Hepatocyte (in vitro differentiated cells): ENCODE measurements around the gene KLHDC8A. TPM values are rescaled to one million over a fixed set of nuclear protein-coding genes. Genes with fewer than 3 reads are reported as not detected.

Source experiments
- DNase-seq: peaks from one replicate; pipeline ENCODE4 v3.0.0-alpha.2; 2016; ENCODE audit warnings: low spot score
- H2AFZ ChIP-seq: fragments of 200-600 bp; sonication (generic); 2 replicates; pipeline ENCODE4 v1.6.0; 2016; ENCODE audit warnings: antibody characterized with exemption, mild to moderate bottlenecking
- H3K27ac ChIP-seq: fragments of 200-600 bp; sonication (generic); 2 replicates; pipeline ENCODE4 v1.5.1; 2016; ENCODE audit warnings: mild to moderate bottlenecking
- H3K27me3 ChIP-seq: fragments of 200-600 bp; sonication (generic); 2 replicates; pipeline ENCODE4 v1.6.1; 2016
- H3K36me3 ChIP-seq: fragments of 200-600 bp; sonication (generic); replicated peaks from 2 replicates; pipeline ENCODE4 v1.5.1; 2016; ENCODE audit warnings: low read depth; ENCODE audit not compliant: insufficient read depth
- H3K4me1 ChIP-seq: fragments of 200-600 bp; sonication (generic); 2 replicates; pipeline ENCODE4 v1.5.1; 2016; ENCODE audit warnings: mild to moderate bottlenecking, moderate library complexity; ENCODE audit not compliant: insufficient read depth
- H3K4me2 ChIP-seq: fragments of 200-600 bp; sonication (generic); 2 replicates; pipeline ENCODE4 v1.6.0; 2016
- H3K4me3 ChIP-seq: fragments of 200-600 bp; sonication (generic); 2 replicates; pipeline ENCODE4 v1.5.1; 2016; ENCODE audit warnings: mild to moderate bottlenecking
- H3K79me2 ChIP-seq: fragments of 200-600 bp; sonication (generic); 2 replicates; pipeline ENCODE4 v1.6.0; 2017; ENCODE audit warnings: mild to moderate bottlenecking
- H3K9me2 ChIP-seq: fragments of 200-600 bp; sonication (generic); replicated peaks from 2 replicates; pipeline ENCODE4 v1.6.0; 2017; ENCODE audit warnings: mild to moderate bottlenecking; ENCODE audit not compliant: insufficient read depth
- H3K9me3 ChIP-seq: fragments of 200-600 bp; sonication (generic); 2 replicates; pipeline ENCODE4 v1.5.1; 2016; ENCODE audit warnings: low read depth, mild to moderate bottlenecking
- H4K20me1 ChIP-seq: fragments of 200-600 bp; sonication (generic); 2 replicates; pipeline ENCODE4 v1.6.0; 2016; ENCODE audit warnings: mild to moderate bottlenecking; ENCODE audit not compliant: insufficient read depth, poor library complexity, severe bottlenecking
- EZH2 ChIP-seq: fragments of 200-600 bp; sonication (generic); IDR thresholded peaks from 2 replicates; pipeline ENCODE4 v1.6.1; 2016; ENCODE audit warnings: antibody characterized with exemption, mild to moderate bottlenecking, borderline replicate concordance
- EZH2phosphoT487 ChIP-seq: fragments of 200-600 bp; sonication (generic); IDR thresholded peaks from one replicate; pipeline ENCODE4 v1.6.1; 2018; ENCODE audit warnings: antibody characterized with exemption, mild to moderate bottlenecking, low read depth, moderate library complexity; ENCODE audit not compliant: unreplicated experiment, severe bottlenecking
- WGBS: methylation state at CpG from one replicate; pipeline ENCODE4 v1.1.6; 2016; ENCODE audit warnings: low lambda C conversion rate; ENCODE audit errors: missing lambda C conversion rate; 5-methylcytosine and 5-hydroxymethylcytosine counted together
- polyA plus RNA-seq: library from polyadenylated mRNA; unstranded; fragments of >200 nt; fragmentation: Nextera tagmentation; extraction: Ambion mirVana; gene quantifications from 2 replicates; pipeline ENCODE4 v1.2.1, GENCODE V29; 2016
- total RNA-seq: library from RNA; depleted of rRNA; stranded (reverse); fragments of >200 nt; gene quantifications from 2 replicates; pipeline ENCODE4 v1.2.3, GENCODE V29; 2014
- TF ChIP-seq, protein P1 (sequence below): fragments of 200-600 bp; sonication (generic); IDR thresholded peaks from 2 replicates; pipeline ENCODE4 v1.5.1; 2016; ENCODE audit warnings: antibody characterized with exemption, mild to moderate bottlenecking; ENCODE audit not compliant: poor library complexity

KLHDC8A gene
- total and polyA plus RNA-seq, 2 experiments from 2014 or later = 0.40 to 1.6 TPM

DNA sequence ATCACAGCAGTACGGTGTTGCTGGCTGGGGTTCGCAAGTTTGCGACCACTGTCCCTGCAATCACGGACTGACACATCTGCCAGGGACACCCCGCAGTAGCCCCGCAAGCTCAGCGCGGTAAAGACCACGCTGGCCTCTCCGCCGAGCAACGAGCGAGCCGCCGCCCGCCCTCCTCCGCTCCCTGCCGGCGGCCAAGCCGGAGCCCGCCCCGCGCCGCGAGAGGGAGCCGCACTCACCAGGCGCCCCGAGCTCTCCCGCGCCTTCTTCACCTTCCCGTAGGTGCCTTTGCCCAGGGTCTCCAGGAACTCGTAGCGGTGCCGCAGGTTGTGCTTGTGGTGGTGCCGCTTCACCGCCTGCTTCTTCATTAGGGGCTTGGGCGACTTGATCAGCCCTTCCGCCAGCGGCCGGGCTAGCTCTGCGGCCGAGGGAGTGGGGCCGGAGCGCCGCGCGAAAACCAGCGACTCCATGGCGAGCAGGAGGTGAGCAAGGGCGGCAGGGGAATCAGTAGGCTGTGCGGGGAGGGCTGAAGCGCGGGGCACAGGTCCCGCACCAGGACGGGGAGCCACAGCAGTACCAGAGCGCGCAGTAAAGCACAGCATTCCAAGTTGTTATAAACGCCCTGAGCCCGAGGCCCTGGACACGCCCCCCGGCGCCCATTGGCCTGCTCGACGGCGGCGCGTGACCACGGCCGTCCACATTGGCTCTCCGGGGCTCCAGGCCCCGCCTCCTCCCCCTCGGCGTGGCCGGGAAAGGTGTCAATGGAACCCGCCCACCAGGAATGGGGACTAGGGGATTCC is 35.4 kb downstream of the KLHDC8A start, which contains the start of gene NUAK2:
Gene NUAK2, minus strand, starts transcription at position 584 of the 797 bp plus-strand sequence. Its CDS starts 117 bp downstream, at position 467.
- TF ChIP-seq, protein P1, sequence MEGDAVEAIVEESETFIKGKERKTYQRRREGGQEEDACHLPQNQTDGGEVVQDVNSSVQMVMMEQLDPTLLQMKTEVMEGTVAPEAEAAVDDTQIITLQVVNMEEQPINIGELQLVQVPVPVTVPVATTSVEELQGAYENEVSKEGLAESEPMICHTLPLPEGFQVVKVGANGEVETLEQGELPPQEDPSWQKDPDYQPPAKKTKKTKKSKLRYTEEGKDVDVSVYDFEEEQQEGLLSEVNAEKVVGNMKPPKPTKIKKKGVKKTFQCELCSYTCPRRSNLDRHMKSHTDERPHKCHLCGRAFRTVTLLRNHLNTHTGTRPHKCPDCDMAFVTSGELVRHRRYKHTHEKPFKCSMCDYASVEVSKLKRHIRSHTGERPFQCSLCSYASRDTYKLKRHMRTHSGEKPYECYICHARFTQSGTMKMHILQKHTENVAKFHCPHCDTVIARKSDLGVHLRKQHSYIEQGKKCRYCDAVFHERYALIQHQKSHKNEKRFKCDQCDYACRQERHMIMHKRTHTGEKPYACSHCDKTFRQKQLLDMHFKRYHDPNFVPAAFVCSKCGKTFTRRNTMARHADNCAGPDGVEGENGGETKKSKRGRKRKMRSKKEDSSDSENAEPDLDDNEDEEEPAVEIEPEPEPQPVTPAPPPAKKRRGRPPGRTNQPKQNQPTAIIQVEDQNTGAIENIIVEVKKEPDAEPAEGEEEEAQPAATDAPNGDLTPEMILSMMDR = peak; percentile 37
- no peak for TF ChIP-seq EZH2
- peaks cover 37% of the 10 kb centered on the region for H3K79me2 ChIP-seq

DNA sequence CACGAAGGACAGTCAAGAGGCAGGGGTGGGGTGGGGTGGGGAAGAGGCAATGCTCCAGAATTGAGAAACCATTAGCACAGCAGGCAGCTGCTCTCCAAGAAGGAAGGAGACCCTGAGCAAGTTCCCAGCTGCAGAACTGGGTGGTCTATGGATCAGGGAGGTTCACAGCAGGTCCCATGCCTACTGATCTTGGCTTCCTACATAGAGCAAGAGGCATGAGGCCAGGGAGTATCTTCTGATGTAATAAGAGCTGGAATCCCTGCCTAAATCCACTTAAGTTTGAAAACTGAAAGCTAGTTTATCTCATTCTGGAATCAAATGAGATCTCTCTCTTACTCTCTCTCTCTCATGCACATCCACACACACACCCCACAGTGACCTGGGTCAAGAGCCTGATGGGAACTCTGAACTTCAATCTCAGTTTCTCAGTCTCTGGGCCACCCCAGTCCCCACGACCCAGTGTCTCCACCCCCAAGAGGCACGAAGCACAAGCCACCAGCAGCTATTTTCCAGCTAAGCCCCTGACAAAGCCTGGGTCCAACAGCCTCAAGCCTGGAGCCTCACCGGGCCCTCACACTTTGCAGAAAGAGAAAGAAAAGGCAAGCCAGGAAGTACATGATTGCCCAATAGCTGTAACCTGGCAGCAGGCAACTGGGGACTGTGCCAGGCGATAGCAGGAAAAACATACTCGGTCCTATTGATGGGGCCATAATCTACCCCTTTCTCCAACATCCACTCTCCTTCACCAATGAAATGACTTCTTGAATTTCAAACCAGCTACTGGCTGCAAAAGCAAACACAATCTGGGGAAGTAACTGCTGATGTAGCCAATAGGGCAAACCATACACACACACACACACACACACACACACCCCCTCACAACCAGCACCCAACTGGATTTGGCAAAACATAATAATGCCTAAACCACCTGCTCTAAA is 37.4 kb downstream of the KLHDC8A start:
- Histone ChIP-seq H3K27me3 (no peaks in the 10 kb centered on the region), H3K79me2 (peaks cover 57% of the 10 kb centered on the region), H3K9me2 (no peaks in the 10 kb centered on the region), H3K36me3 (no peaks in the 10 kb centered on the region), H4K20me1 (no peaks in the 10 kb centered on the region), H3K4me3 (peak overlapping the region; percentile 14), H3K9me3 (no peaks in the 10 kb centered on the region), H3K4me2 (peak overlapping the region; percentile 90), H3K4me1 (peaks cover 29% of the 10 kb centered on the region), H3K27ac (peak overlapping the region; percentile 78), H2AFZ (no peak overlapping the region)
- TF ChIP-seq, protein P1 = no peak
- TF ChIP-seq EZH2 (no peak), EZH2phosphoT487 (no peak)
- peak; percentile 66 for DNase-seq
- WGBS = 49% methylated on average over 6 of the region's 6 CpGs

More for the DNA sequence above, 35.4 kb downstream of the KLHDC8A start, which contains the start of gene NUAK2:
- Histone ChIP-seq H3K4me1 (peaks cover 28% of the 10 kb centered on the region), H3K4me2 (peak within 1 kb of the TSS; percentile 90), H3K27ac (peak within 1 kb of the TSS; percentile 92), H3K9me2 (no peaks in the 10 kb centered on the region), H3K4me3 (peak within 1 kb of the TSS; percentile 89), H4K20me1 (no peaks in the 10 kb centered on the region), H3K27me3 (no peaks in the 10 kb centered on the region), H2AFZ (peak within 1 kb of the TSS; percentile 85), H3K36me3 (no peaks in the 10 kb centered on the region), H3K9me3 (no peaks in the 10 kb centered on the region)
- DNase-seq = peak; percentile 96
- WGBS = 1% methylated on average over 73 of the region's 75 CpGs

DNA sequence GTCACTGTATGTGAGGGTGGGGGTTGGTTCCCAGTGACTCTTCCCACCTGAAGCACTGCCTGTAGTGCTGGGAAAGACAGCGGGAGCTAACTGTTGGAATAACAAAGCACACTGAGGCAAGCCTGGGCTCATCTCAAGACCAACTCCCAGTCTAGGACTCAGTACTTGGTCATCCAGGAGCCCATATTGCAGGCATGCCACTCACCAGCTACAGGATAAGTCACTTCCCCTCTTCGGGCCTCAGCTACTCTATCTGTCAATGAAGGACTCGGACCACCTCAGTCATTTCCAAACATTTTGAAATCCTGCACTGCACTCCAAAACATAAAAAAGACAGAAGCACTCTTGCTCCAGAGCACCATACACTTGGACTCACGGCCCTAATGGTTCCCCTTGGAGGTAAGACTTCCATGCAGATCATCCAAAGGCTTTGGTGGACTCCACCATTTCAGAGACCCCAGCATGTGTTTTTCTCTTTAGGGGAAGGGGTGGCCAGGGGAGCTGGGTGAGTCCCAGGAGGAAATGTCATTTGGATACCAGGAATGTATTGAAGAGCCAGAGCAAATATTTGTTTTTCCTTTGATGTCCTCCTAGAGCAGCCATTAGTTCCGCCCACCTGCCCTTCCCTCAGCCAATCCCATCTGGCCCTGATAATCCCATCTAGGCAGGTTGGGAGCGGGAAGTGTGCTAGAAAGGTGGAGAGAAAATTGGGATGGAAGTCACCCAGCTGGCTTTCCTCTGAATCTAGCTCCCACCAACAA is 38.3 kb downstream of the KLHDC8A start:
- no peak overlapping the region for H2AFZ ChIP-seq
- no peaks in the 10 kb centered on the region for H4K20me1 ChIP-seq
- H3K79me2 ChIP-seq = peaks cover 63% of the 10 kb centered on the region
- peaks cover 38% of the 10 kb centered on the region for H3K4me1 ChIP-seq
- H3K9me2 ChIP-seq = no peaks in the 10 kb centered on the region
- H3K4me3 ChIP-seq = no peak overlapping the region
- TF ChIP-seq EZH2 (no peak), EZH2phosphoT487 (no peak)
- TF ChIP-seq, protein P1 = no peak
- H3K27ac ChIP-seq = peak overlapping the region; percentile 78
- H3K4me2 ChIP-seq = peak overlapping the region; percentile 90
- WGBS = 77% methylated on average over 6 of the region's 6 CpGs
- DNase-seq = peak; percentile 35
- no peaks in the 10 kb centered on the region for H3K36me3 ChIP-seq
- no peaks in the 10 kb centered on the region for H3K27me3 ChIP-seq
- H3K9me3 ChIP-seq = no peaks in the 10 kb centered on the region
